Uterus (tissue), 2 donors: ENCODE results near the gene ARHGAP10.

ENCODE experiments used
- POLR2A ChIP-seq, 2 donors: fragments of 450-650 bp; IDR thresholded peaks; one replicate each; pipeline ENCODE4 v1.6.1; 2016; ENCODE audit warnings: antibody characterized with exemption in 2 of 2, mild to moderate bottlenecking in 1 of 2, moderate library complexity in 1 of 2
- TF ChIP-seq, protein P1 (sequence below), 4 experiments: fragments of 200-600 bp in 2 of 4; fragments of 450-650 bp in 2 of 4; sonication (generic) in 2 of 4; IDR thresholded peaks; one replicate each; pipeline ENCODE4 v1.5.1; 2016 to 2019; ENCODE audit warnings: antibody characterized with exemption in 4 of 4, mild to moderate bottlenecking in 2 of 4, moderate library complexity in 1 of 4

GRCh38 chr4:147824884-147825283, 93.0 kb downstream of the ARHGAP10 start:
- no peak for TF ChIP-seq POLR2A (IDR thresholded peaks at IDR 0.05)
- TF ChIP-seq, protein P1, sequence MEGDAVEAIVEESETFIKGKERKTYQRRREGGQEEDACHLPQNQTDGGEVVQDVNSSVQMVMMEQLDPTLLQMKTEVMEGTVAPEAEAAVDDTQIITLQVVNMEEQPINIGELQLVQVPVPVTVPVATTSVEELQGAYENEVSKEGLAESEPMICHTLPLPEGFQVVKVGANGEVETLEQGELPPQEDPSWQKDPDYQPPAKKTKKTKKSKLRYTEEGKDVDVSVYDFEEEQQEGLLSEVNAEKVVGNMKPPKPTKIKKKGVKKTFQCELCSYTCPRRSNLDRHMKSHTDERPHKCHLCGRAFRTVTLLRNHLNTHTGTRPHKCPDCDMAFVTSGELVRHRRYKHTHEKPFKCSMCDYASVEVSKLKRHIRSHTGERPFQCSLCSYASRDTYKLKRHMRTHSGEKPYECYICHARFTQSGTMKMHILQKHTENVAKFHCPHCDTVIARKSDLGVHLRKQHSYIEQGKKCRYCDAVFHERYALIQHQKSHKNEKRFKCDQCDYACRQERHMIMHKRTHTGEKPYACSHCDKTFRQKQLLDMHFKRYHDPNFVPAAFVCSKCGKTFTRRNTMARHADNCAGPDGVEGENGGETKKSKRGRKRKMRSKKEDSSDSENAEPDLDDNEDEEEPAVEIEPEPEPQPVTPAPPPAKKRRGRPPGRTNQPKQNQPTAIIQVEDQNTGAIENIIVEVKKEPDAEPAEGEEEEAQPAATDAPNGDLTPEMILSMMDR (IDR thresholded peaks at IDR 0.05), result no peak
